HG03064 (cell line): Measurements from ENCODE around the gene LRTM2.

Experiments
- ATAC-seq: cut with Tn5 transposase; IDR thresholded peaks from one replicate; pipeline ENCODE4 v1.9.1; 2021; ENCODE audit warnings: low read depth; ENCODE audit not compliant: unreplicated experiment

The LRTM2 gene

GRCh38 chr12:1827826-1828805 is 7.8 kb downstream of the LRTM2 start:
- no peak for ATAC-seq

- ATAC-seq = no peak
These were observed 8.5 kb downstream of the LRTM2 start for GRCh38 chr12:1828856-1829255.

GRCh38 chr12:1829306-1829900 is 9.0 kb downstream of the LRTM2 start:
- ATAC-seq = no peak

GRCh38 chr12:1830401-1830845 is 10.1 kb downstream of the LRTM2 start:
- no peak for ATAC-seq

GRCh38 chr12:1830981-1831963 is 10.9 kb downstream of the LRTM2 start:
- ATAC-seq = no peak

GRCh38 chr12:1832801-1833595 is 12.6 kb downstream of the LRTM2 start:
- no peak for ATAC-seq

- no peak for ATAC-seq
These were observed 13.2 kb downstream of the LRTM2 start for GRCh38 chr12:1833596-1834028.

- ATAC-seq = no peak
These were observed 14.0 kb downstream of the LRTM2 start for GRCh38 chr12:1834186-1834925.

- ATAC-seq = no peak
These were observed 15.1 kb downstream of the LRTM2 start for GRCh38 chr12:1835211-1836131.

GRCh38 chr12:1836241-1836803 is 16.0 kb downstream of the LRTM2 start:
- ATAC-seq = no peak

GRCh38 chr12:1836854-1837421 is 16.6 kb downstream of the LRTM2 start:
- ATAC-seq = no peak

- no peak for ATAC-seq
These were observed 17.3 kb downstream of the LRTM2 start for GRCh38 chr12:1837541-1838204.

- ATAC-seq = no peak
These were observed 18.0 kb downstream of the LRTM2 start for GRCh38 chr12:1838205-1838993.

GRCh38 chr12:1838994-1839365 is 18.6 kb downstream of the LRTM2 start:
- no peak for ATAC-seq

- no peak for ATAC-seq
These were observed 19.1 kb downstream of the LRTM2 start for GRCh38 chr12:1839464-1839863.
